ENCODE data around the gene SBK1.
A peak's percentile ranks its signal among the peaks of the same experiment; 100 is the strongest.

SBK1 gene

DNA sequence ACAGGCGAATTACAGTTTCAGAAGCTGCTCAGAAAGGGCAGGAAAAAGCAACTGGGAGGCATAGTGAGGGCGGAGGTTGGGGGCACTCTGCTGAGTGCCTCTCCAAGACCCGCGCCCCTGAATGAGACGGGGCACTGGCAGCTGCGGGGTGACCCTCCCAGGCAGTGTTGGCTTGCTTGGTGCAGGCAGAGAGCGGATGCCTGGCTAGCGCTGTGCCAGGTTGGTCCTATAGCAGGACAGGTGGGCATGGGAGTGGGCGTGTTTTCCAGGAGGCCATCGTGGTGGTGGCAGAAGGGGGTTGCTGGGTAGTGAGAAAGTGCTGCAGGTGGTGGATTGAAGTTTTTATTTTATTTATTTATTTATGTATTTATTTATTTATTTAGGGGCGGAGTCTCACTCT, 16.0 kb upstream of the SBK1 start:
- Histone ChIP-seq H3K56ac (ENCODE audit: low read length) (no peak overlapping the region), H3K18ac (ENCODE audit: low read length) (no peak overlapping the region), H2AK5ac (ENCODE audit: low read length) (no peak overlapping the region), H3K4me3 (ENCODE audit: low read length) (no peak overlapping the region), H3K4me2 (ENCODE audit: low read length) (no peak overlapping the region), H3K36me3 (ENCODE audit: control insufficient read depth, insufficient read depth, low read length) (no peaks in the 10 kb centered on the region), H3K4ac (ENCODE audit: low read depth, low read length) (no peak overlapping the region), H3K79me1 (ENCODE audit: low read length) (no peaks in the 10 kb centered on the region), H3K79me2 (ENCODE audit: control insufficient read depth, insufficient read depth, low read length) (no peaks in the 10 kb centered on the region), H3K27me3 (ENCODE audit: insufficient read depth, low read length, poor library complexity) (no peaks in the 10 kb centered on the region), H2BK120ac (ENCODE audit: low read depth, low read length) (no peak overlapping the region), H4K5ac (ENCODE audit: low read length) (no peak overlapping the region), H3K27ac (ENCODE audit: low read depth, low read length) (no peak overlapping the region), H4K8ac (ENCODE audit: low read depth, low read length) (no peak overlapping the region), H2BK5ac (ENCODE audit: low read length) (no peak overlapping the region), H2BK15ac (replicated peaks; ENCODE audit: low read depth) (no peak overlapping the region), H3K9ac (ENCODE audit: low read length) (no peak overlapping the region), H3K23ac (ENCODE audit: low read length) (no peak overlapping the region), H3K4me1 (ENCODE audit: control insufficient read depth, low read depth, low read length) (no peaks in the 10 kb centered on the region)
- DNase-seq: no peak
- no CpG with 5 or more reads among the region's 11 CpGs for WGBS (ENCODE audit: extremely low coverage, insufficient coverage, low lambda C conversion rate)

DNA sequence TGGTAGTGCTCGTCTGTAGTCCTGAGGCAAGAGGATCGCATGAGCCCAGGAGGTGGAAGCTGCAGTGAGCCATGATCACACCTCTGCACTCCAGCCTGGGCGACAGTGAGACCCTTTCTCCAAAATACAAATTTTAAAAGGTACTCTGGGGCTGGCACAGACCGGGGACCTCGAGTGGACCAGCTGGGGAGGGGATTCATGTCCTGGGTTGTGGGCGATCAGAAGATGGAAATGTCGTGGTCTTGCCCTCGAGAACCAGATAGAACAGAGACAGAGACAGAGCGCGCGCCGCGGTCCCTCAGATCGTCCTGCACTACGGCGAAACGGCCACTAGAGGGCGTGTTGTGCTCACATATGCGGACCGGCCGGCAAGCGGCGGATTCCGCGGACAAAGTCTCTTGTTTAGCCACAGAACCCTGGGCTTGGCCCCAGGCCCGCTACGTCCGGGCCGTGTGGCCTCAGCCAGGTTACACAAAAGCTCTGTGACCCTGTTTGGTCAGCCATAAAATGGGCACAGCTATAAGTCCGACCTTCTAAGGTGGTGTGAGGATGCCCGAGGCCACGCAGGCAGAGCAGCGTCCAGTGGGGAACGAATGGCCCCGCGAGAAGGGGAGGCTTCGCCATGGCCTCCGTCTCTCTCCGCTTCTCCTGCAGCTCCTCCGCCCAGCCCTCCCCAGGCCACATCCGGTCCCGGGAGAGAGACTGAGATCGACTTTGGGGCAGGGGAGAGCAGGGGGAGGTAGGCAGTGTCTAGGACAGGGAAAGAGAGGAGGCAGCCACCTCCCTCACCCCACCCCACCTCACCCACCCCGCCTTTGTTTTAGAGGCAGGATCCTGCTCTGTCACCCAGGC, 14.6 kb upstream of the SBK1 start:
- WGBS (ENCODE audit: extremely low coverage, insufficient coverage, low lambda C conversion rate): no CpG with 5 or more reads among the region's 44 CpGs
- H2BK5ac ChIP-seq (ENCODE audit: low read length): peak overlapping the region; percentile 73
- H3K27ac ChIP-seq (ENCODE audit: low read depth, low read length): no peak overlapping the region
- no peak overlapping the region for H4K5ac ChIP-seq (ENCODE audit: low read length)
- H3K4ac ChIP-seq (ENCODE audit: low read depth, low read length): no peak overlapping the region
- no peak overlapping the region for H2AK5ac ChIP-seq (ENCODE audit: low read length)
- H3K79me2 ChIP-seq (ENCODE audit: control insufficient read depth, insufficient read depth, low read length): no peaks in the 10 kb centered on the region
- no peaks in the 10 kb centered on the region for H3K4me1 ChIP-seq (ENCODE audit: control insufficient read depth, low read depth, low read length)
- H2BK15ac ChIP-seq (replicated peaks; ENCODE audit: low read depth): no peak overlapping the region
- H3K36me3 ChIP-seq (ENCODE audit: control insufficient read depth, insufficient read depth, low read length): no peaks in the 10 kb centered on the region
- H3K4me3 ChIP-seq (ENCODE audit: low read length): peak overlapping the region; percentile 29
- peak overlapping the region; percentile 96 for H3K4me2 ChIP-seq (ENCODE audit: low read length)
- H3K18ac ChIP-seq (ENCODE audit: low read length): no peak overlapping the region
- DNase-seq: peak; percentile 89
- H3K79me1 ChIP-seq (ENCODE audit: low read length): no peaks in the 10 kb centered on the region
- no peaks in the 10 kb centered on the region for H3K27me3 ChIP-seq (ENCODE audit: insufficient read depth, low read length, poor library complexity)
- H2BK120ac ChIP-seq (ENCODE audit: low read depth, low read length): no peak overlapping the region
- no peak overlapping the region for H4K8ac ChIP-seq (ENCODE audit: low read depth, low read length)
- peak overlapping the region; percentile 98 for H3K56ac ChIP-seq (ENCODE audit: low read length)
- peak overlapping the region; percentile 59 for H3K23ac ChIP-seq (ENCODE audit: low read length)
- H3K9ac ChIP-seq (ENCODE audit: low read length): peak overlapping the region; percentile 80

DNA sequence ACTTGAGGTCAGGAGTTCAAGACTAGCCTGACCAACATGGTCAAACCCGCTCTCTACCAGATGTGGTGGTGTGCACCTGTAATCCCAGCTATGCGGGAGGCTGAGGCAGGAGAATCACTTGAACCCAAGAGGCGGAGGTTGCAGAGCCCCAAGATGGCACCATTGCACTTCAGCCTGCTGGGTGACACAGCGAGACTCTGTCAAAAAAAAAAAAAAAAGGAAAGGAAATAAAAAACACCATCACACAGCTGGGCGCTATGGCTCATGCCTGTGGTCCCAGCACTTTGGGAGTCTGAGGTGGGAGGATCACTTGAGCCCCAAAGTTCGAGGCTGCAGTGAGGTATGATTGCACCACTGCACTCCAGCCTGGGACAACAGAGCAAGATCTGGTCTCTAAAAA, 13.3 kb upstream of the SBK1 start:
- Histone ChIP-seq H3K36me3 (ENCODE audit: control insufficient read depth, insufficient read depth, low read length) (no peaks in the 10 kb centered on the region), H3K9ac (ENCODE audit: low read length) (no peak overlapping the region), H3K27me3 (ENCODE audit: insufficient read depth, low read length, poor library complexity) (no peaks in the 10 kb centered on the region), H3K79me1 (ENCODE audit: low read length) (no peaks in the 10 kb centered on the region), H3K4me1 (ENCODE audit: control insufficient read depth, low read depth, low read length) (no peaks in the 10 kb centered on the region), H4K5ac (ENCODE audit: low read length) (no peak overlapping the region), H3K18ac (ENCODE audit: low read length) (no peak overlapping the region), H3K27ac (ENCODE audit: low read depth, low read length) (no peak overlapping the region), H3K23ac (ENCODE audit: low read length) (no peak overlapping the region), H2BK5ac (ENCODE audit: low read length) (no peak overlapping the region), H3K4me3 (ENCODE audit: low read length) (no peak overlapping the region), H2AK5ac (ENCODE audit: low read length) (no peak overlapping the region), H3K56ac (ENCODE audit: low read length) (no peak overlapping the region), H4K8ac (ENCODE audit: low read depth, low read length) (no peak overlapping the region), H2BK15ac (replicated peaks; ENCODE audit: low read depth) (no peak overlapping the region), H3K4me2 (ENCODE audit: low read length) (no peak overlapping the region), H3K79me2 (ENCODE audit: control insufficient read depth, insufficient read depth, low read length) (no peaks in the 10 kb centered on the region), H2BK120ac (ENCODE audit: low read depth, low read length) (no peak overlapping the region), H3K4ac (ENCODE audit: low read depth, low read length) (no peak overlapping the region)
- no peak for DNase-seq
- WGBS (ENCODE audit: extremely low coverage, insufficient coverage, low lambda C conversion rate): no CpG with 5 or more reads among the region's 6 CpGs

GRCh38 chr16:28280881-28281836, 11.2 kb upstream of the SBK1 start:
- Histone ChIP-seq H2BK15ac (replicated peaks; ENCODE audit: low read depth) (no peak overlapping the region), H2BK120ac (ENCODE audit: low read depth, low read length) (no peak overlapping the region), H3K23ac (ENCODE audit: low read length) (no peak overlapping the region), H3K79me2 (ENCODE audit: control insufficient read depth, insufficient read depth, low read length) (no peaks in the 10 kb centered on the region), H3K79me1 (ENCODE audit: low read length) (no peaks in the 10 kb centered on the region), H4K5ac (ENCODE audit: low read length) (no peak overlapping the region), H3K4me3 (ENCODE audit: low read length) (no peak overlapping the region), H3K36me3 (ENCODE audit: control insufficient read depth, insufficient read depth, low read length) (no peaks in the 10 kb centered on the region), H3K4me1 (ENCODE audit: control insufficient read depth, low read depth, low read length) (no peaks in the 10 kb centered on the region), H2BK5ac (ENCODE audit: low read length) (no peak overlapping the region), H3K27me3 (ENCODE audit: insufficient read depth, low read length, poor library complexity) (no peaks in the 10 kb centered on the region), H4K8ac (ENCODE audit: low read depth, low read length) (no peak overlapping the region), H3K18ac (ENCODE audit: low read length) (no peak overlapping the region), H3K9ac (ENCODE audit: low read length) (no peak overlapping the region), H3K56ac (ENCODE audit: low read length) (no peak overlapping the region), H2AK5ac (ENCODE audit: low read length) (no peak overlapping the region), H3K4me2 (ENCODE audit: low read length) (no peak overlapping the region), H3K27ac (ENCODE audit: low read depth, low read length) (no peak overlapping the region), H3K4ac (ENCODE audit: low read depth, low read length) (no peak overlapping the region)
- DNase-seq: peak; percentile 41
- no CpG with 5 or more reads among the region's 15 CpGs for WGBS (ENCODE audit: extremely low coverage, insufficient coverage, low lambda C conversion rate)

DNA sequence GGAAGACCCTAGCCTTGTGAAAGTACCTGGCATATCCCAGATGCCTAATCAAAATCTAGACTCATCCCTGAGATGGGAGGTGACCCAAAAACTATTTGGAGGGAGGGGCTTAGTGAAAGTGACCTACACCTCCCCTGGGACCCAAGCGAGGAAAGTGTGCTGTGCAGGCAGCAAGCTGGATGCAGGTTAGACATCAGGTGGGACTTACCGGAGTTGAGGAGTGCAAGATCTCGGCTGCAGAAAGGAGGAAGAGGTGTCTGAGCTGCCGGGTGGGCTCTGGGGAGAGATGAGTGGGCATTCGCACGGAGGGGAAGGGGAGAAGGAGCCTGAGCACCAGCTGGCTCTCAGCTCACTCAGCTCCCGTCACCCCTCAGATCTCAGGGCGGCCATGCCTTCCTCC, 10.3 kb upstream of the SBK1 start:
- H3K56ac ChIP-seq (ENCODE audit: low read length): no peak overlapping the region
- no peaks in the 10 kb centered on the region for H3K36me3 ChIP-seq (ENCODE audit: control insufficient read depth, insufficient read depth, low read length)
- no peak overlapping the region for H3K9ac ChIP-seq (ENCODE audit: low read length)
- no peak for DNase-seq
- H3K79me2 ChIP-seq (ENCODE audit: control insufficient read depth, insufficient read depth, low read length): no peaks in the 10 kb centered on the region
- WGBS (ENCODE audit: extremely low coverage, insufficient coverage, low lambda C conversion rate): no CpG with 5 or more reads among the region's 8 CpGs
- H3K4me3 ChIP-seq (ENCODE audit: low read length): no peak overlapping the region
- H3K27me3 ChIP-seq (ENCODE audit: insufficient read depth, low read length, poor library complexity): no peaks in the 10 kb centered on the region
- H4K8ac ChIP-seq (ENCODE audit: low read depth, low read length): no peak overlapping the region
- H2BK120ac ChIP-seq (ENCODE audit: low read depth, low read length): no peak overlapping the region
- H3K4me2 ChIP-seq (ENCODE audit: low read length): no peak overlapping the region
- no peak overlapping the region for H3K23ac ChIP-seq (ENCODE audit: low read length)
- H3K4ac ChIP-seq (ENCODE audit: low read depth, low read length): no peak overlapping the region
- H2BK15ac ChIP-seq (replicated peaks; ENCODE audit: low read depth): no peak overlapping the region
- H4K5ac ChIP-seq (ENCODE audit: low read length): no peak overlapping the region
- no peaks in the 10 kb centered on the region for H3K4me1 ChIP-seq (ENCODE audit: control insufficient read depth, low read depth, low read length)
- H3K79me1 ChIP-seq (ENCODE audit: low read length): no peaks in the 10 kb centered on the region
- H3K18ac ChIP-seq (ENCODE audit: low read length): no peak overlapping the region
- no peak overlapping the region for H2AK5ac ChIP-seq (ENCODE audit: low read length)
- no peak overlapping the region for H2BK5ac ChIP-seq (ENCODE audit: low read length)
- no peak overlapping the region for H3K27ac ChIP-seq (ENCODE audit: low read depth, low read length)

All from mesendoderm (in vitro differentiated cells).